Esophagus squamous epithelium (tissue), 5 donors: ENCODE results near the gene GMPS. TPM values are rescaled to one million over a fixed set of nuclear protein-coding genes. Genes with fewer than 3 reads are reported as not detected.

Source experiments
- DNase-seq: peaks from one replicate; lab custom pipeline; 2025; lab: John Stamatoyannopoulos, UW
- H3K27ac ChIP-seq, 4 donors: fragments of 200-600 bp; sonication (generic); one replicate each; pipeline ENCODE4 v1.5.1; 2016 to 2019; ENCODE audit warnings: mild to moderate bottlenecking in 1 of 4
- H3K27me3 ChIP-seq, 4 donors: fragments of 200-600 bp; sonication (generic); 1 replicate in 3 of 4; 2 replicates in 1 of 4; pipeline versions ENCODE4 v1.5.1 to v1.6.0; 2017 to 2021; ENCODE audit warnings: antibody characterized with exemption in 1 of 4
- H3K36me3 ChIP-seq, 3 donors: fragments of 200-600 bp; sonication (generic); one replicate each; pipeline ENCODE4 v1.5.1; 2016 to 2019
- H3K4me1 ChIP-seq, 3 donors: fragments of 200-600 bp; sonication (generic); one replicate each; pipeline ENCODE4 v1.5.1; 2017 to 2019
- H3K4me3 ChIP-seq, 4 donors: fragments of 200-600 bp; sonication (generic); 1 replicate in 3 of 4; 2 replicates in 1 of 4; pipeline ENCODE4 v1.5.1; 2016 to 2019; ENCODE audit warnings: mild to moderate bottlenecking in 2 of 4, moderate library complexity in 1 of 4
- H3K9me3 ChIP-seq, 3 donors: fragments of 200-600 bp; sonication (generic); one replicate each; pipeline ENCODE4 v1.5.1; 2016 to 2019
- POLR2A ChIP-seq, 4 donors: fragments of 450-650 bp; IDR thresholded peaks; one replicate each; pipeline ENCODE4 v1.6.1; 2017; ENCODE audit warnings: antibody characterized with exemption in 4 of 4, mild to moderate bottlenecking in 4 of 4, moderate library complexity in 3 of 4
- WGBS, 2 donors: methylation state at CpG; one replicate each; pipeline ENCODE4 v1.1.5; 2018; 5-methylcytosine and 5-hydroxymethylcytosine counted together
- intact Hi-C: fragments of 100-400 bp; cut with DNase I; formaldehyde crosslinking; loops from one replicate; pipeline ENCODE4 v1.15.0; 2022
- total RNA-seq, 4 donors: library from RNA; depleted of rRNA; stranded (reverse); fragments of >200 nt; gene quantifications; one replicate each; pipeline ENCODE4 v1.1.0, GENCODE V29; 2016
- TF ChIP-seq, protein P1 (sequence below), 6 experiments: fragments of 450-650 bp in 4 of 6; fragments of 200-600 bp in 2 of 6; sonication (generic) in 2 of 6; IDR thresholded peaks; one replicate each; pipeline ENCODE4 v1.5.1; 2016 to 2019; ENCODE audit warnings: antibody characterized with exemption in 6 of 6, mild to moderate bottlenecking in 4 of 6, moderate library complexity in 4 of 6
- donor health status: DM: yes; HTN: yes; CAD: no.

The GMPS gene
- total RNA-seq, 4 donors from 2014 or later, result 14.3 to 47.9 (median 36.8) TPM

DNA sequence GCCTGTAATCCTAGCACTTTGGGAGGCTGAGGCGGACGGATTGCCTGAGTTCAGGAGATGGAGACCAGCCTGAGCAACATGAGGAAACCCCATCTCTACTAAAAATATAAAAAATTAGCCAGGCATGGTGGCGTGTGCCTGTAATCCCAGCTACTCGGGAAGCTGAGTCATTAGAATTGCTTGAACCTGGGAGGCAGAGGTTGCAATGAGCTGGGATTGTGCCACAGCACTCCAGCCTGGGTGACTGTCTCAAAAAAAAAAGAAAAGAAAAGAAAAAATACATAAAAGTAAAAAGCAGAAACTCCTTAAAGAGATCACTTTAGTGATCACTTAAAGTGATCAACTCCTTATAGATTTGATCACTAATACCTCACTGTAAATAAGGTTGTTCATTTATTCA is 78.0 kb downstream of the GMPS start:
- TF ChIP-seq POLR2A (IDR thresholded peaks at IDR 0.05), result no peak
- TF ChIP-seq, protein P1, sequence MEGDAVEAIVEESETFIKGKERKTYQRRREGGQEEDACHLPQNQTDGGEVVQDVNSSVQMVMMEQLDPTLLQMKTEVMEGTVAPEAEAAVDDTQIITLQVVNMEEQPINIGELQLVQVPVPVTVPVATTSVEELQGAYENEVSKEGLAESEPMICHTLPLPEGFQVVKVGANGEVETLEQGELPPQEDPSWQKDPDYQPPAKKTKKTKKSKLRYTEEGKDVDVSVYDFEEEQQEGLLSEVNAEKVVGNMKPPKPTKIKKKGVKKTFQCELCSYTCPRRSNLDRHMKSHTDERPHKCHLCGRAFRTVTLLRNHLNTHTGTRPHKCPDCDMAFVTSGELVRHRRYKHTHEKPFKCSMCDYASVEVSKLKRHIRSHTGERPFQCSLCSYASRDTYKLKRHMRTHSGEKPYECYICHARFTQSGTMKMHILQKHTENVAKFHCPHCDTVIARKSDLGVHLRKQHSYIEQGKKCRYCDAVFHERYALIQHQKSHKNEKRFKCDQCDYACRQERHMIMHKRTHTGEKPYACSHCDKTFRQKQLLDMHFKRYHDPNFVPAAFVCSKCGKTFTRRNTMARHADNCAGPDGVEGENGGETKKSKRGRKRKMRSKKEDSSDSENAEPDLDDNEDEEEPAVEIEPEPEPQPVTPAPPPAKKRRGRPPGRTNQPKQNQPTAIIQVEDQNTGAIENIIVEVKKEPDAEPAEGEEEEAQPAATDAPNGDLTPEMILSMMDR (IDR thresholded peaks at IDR 0.05), result no peak
- Histone ChIP-seq H3K36me3 (no peaks in the 10 kb centered on the region), H3K4me3 (no peak overlapping the region), H3K27me3 (no peaks in the 10 kb centered on the region), H3K4me1 (no peaks in the 10 kb centered on the region), H3K27ac (no peak overlapping the region), H3K9me3 (no peaks in the 10 kb centered on the region)
- WGBS, 2 donors, result 53 to 70% methylated on average over 4 of the region's 4 CpGs
- DNase-seq, result no peak
- intact Hi-C loops, result no loop called here

DNA sequence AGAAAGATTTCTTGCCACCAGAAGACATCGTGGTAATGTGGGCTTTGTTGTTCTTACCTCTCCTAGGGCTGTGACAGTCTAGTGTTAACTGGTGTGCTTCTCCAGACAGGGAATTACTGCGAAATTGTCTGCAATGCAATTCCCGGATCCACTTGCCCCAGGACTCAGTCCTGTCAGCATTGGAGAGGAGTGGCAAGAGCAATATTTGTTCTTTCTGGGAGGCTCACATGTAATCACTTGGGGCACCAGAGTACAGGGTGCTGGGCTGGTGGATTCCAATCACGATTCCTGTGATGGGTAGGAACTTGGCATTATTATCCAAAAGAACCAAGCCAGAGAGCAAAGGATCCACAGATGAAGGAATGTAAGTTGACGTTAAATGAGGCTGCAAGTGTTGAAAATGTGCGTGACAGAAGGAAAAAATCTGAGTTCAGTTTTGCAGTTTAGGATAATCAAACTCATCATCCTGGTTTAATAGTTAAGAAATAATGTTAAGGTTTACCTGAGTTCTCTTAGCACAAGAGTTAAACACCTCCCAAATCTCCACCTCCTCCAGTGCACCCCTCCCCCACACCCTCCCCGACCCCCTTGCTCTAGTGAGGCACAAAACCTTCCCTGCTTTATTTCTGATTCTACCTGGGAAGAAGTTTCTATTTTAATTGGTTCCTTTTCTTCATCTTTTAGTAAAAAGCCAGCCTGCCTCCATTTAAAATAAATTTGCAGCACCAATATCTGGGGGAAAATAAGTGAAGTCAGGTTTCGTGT is 79.2 kb downstream of the GMPS start:
- H3K4me3 ChIP-seq, result no peak overlapping the region
- H3K4me1 ChIP-seq, result no peaks in the 10 kb centered on the region
- H3K27me3 ChIP-seq, result no peaks in the 10 kb centered on the region
- WGBS, 2 donors, result 71 to 76% methylated on average over 8 of the region's 8 CpGs
- no peak overlapping the region for H3K27ac ChIP-seq
- TF ChIP-seq, protein P1 (IDR thresholded peaks at IDR 0.05), result no peak
- no peak for TF ChIP-seq POLR2A (IDR thresholded peaks at IDR 0.05)
- no peaks in the 10 kb centered on the region for H3K9me3 ChIP-seq
- DNase-seq, result no peak
- intact Hi-C loops, result no loop called here
- no peaks in the 10 kb centered on the region for H3K36me3 ChIP-seq

DNA sequence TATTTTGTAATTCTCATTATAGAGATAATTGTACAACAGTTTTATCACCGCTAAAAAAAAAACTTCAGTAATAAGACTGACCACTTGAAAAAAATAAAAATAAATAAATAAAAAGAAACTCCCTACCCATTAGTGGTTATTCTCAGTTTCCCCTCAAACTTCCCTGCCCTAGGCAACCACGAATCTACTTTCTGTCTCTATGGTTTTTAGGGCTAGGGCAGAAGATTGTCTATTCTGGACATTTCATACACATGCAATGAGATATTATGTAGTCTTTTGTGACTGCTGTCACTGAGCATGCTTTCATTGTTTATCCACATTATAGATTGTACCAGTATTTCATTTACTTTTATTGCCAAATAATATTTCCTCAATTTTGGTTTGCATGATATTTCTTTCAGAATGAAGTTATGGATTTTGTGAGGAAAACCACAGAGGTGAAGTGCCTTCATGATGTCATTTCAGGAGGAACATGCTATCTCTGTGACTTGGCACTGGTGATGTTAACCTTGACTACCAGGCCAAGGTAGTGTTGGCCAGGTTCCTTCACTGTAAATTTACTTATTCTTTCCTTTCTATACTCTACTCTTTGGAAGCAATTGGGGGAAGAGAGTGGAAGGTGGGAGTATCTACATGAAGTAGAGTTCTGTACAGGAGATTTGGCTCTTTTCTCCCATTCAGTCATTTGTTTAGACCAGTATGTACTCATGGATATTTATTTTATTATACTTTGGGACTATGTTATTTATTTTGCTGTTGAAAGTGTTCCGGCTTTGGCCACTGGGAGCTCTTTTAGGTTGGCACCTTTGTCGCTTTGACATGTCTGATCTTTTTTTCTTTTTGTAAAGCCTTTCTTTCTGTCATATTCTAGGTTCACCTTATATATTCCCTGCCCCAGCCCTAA is 86.3 kb downstream of the GMPS start:
- no peak overlapping the region for H3K27ac ChIP-seq
- 81 to 91% methylated on average over 4 of the region's 4 CpGs for WGBS, 2 donors
- DNase-seq, result no peak
- no peaks in the 10 kb centered on the region for H3K4me1 ChIP-seq
- no peaks in the 10 kb centered on the region for H3K36me3 ChIP-seq
- intact Hi-C loops, result no loop called here
- no peaks in the 10 kb centered on the region for H3K27me3 ChIP-seq
- no peak overlapping the region for H3K4me3 ChIP-seq
- TF ChIP-seq, protein P1 (IDR thresholded peaks at IDR 0.05), result no peak
- TF ChIP-seq POLR2A (IDR thresholded peaks at IDR 0.05), result no peak
- H3K9me3 ChIP-seq, result no peaks in the 10 kb centered on the region

DNA sequence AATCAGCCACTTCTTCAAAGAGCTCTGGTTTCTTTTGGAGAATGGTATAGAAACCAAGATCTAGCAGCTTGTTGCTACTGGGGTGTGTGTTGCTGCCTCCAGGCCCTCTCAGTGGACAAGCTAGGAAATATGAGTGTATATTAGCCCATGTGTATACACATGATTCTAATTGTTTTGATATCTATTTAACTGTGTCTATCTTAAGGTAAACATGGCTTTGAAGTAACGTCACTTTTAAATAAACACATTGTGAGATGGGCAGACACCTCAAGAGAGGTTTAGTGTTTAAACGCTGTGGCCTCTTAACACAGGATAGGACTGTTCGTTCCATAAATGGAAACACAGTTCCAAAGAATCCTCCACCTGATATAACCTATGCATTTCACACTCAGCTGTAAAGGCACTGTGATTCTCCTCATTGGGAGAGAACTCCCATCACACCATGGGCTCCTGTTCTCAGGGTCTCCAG is 87.0 kb downstream of the GMPS start:
- Histone ChIP-seq H3K27ac (no peak overlapping the region), H3K27me3 (no peaks in the 10 kb centered on the region), H3K4me1 (no peaks in the 10 kb centered on the region), H3K36me3 (no peaks in the 10 kb centered on the region), H3K9me3 (no peaks in the 10 kb centered on the region), H3K4me3 (no peak overlapping the region)
- intact Hi-C loops, result no loop called here
- 60 to 81% methylated on average over 3 of the region's 3 CpGs for WGBS, 2 donors
- DNase-seq, result no peak
- no peak for TF ChIP-seq POLR2A (IDR thresholded peaks at IDR 0.05)
- TF ChIP-seq, protein P1 (IDR thresholded peaks at IDR 0.05), result no peak

DNA sequence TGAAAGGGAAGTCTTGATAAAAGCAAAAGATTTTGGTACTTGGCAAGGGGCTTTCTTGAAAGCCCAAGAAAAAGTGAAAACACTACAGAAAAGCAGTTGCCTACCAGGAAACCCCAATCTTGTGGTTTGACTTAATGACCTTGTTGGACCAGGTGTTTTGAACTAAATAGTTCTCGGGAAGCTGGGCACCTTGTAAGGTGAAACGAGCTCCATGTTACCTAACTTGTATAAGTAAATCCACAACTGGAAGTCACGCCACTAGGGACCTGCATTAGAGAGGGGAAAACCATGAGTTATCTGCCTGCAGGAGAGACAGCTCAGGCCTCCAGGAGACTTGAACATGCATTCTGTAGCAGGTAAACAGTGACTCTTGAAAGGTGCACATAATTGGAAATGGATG is 88.2 kb downstream of the GMPS start:
- no peaks in the 10 kb centered on the region for H3K36me3 ChIP-seq
- no peaks in the 10 kb centered on the region for H3K4me1 ChIP-seq
- H3K9me3 ChIP-seq, result no peaks in the 10 kb centered on the region
- no peak overlapping the region for H3K4me3 ChIP-seq
- no peak for TF ChIP-seq POLR2A (IDR thresholded peaks at IDR 0.05)
- TF ChIP-seq, protein P1 (IDR thresholded peaks at IDR 0.05), result no peak
- 80 to 85% methylated on average over 3 of the region's 3 CpGs for WGBS, 2 donors
- intact Hi-C loops, result no loop called here
- no peak for DNase-seq
- no peaks in the 10 kb centered on the region for H3K27me3 ChIP-seq
- H3K27ac ChIP-seq, result no peak overlapping the region
